ENCODE data around the gene IER2. TPM values are rescaled to one million over a fixed set of nuclear protein-coding genes. Genes with fewer than 3 reads are reported as not detected.
A peak's percentile ranks its signal among the peaks of the same experiment; 100 is the strongest.
"Not testable (repeated sequence)": the region's sequence is repeated elsewhere in the genome, so short reads cannot be mapped to it uniquely, and the experiment has no call there.

The IER2 gene
- total and polyA plus RNA-seq, 12 donors: 7.4 to 121 (median 61.8) TPM

DNA sequence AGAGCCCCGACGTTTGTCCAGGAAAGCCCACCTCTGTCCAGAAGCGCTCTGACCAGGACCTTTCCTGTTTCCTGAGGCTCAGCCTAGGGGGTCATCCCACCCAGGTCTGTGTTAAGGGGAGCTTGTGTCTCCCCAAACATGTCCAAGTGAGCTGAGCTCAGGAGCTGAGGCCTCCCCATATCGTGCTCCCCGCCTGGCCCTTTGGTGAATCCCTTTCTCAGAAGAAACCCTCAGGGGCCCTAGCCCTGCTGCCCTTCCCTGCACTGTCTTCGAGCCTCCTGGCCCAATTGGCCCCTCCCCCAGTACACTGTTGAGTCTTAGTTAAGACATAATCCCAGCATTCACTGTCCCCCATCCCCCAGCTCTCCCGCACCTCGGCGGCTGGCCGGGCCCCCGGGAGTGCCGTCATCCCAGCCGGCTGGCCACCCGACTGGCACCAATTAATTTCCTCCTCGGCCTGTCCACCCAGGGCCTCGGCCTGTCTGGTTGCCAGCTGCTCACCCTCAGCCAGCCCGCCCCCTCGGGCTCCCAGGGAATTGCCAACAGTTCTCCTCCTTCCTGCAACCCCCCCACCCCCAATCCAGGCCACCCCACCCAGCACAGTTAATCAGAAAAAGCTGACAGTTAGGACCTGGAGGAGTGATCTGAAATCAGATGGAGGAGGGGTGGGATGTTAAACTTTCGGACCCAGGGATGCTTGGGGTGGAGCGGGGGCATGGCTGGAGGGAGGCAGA lies 13.6 kb downstream of the IER2 start:
- peak; percentile 72 to 85 (median 81) for DNase-seq
- peak overlapping the region; percentile 40 to 93 (median 72) for H3K27ac ChIP-seq
- H3K4me3 ChIP-seq: peak overlapping the region in 1 of 4 donors; percentile 31
- no peaks in the 10 kb centered on the region for H3K36me3 ChIP-seq (replicated peaks in 1 of 2)
- 24 to 38% (median 27%) methylated on average over 7 to 20 of the region's 20 CpGs for WGBS, 4 donors
- no peaks in the 10 kb centered on the region for H3K9me3 ChIP-seq (replicated peaks in 1 of 3)
- peaks cover 16 to 38% of the 10 kb centered on the region in 2 donors for H3K4me1 ChIP-seq (replicated peaks in 1 of 2)
- TF ChIP-seq, protein P1, sequence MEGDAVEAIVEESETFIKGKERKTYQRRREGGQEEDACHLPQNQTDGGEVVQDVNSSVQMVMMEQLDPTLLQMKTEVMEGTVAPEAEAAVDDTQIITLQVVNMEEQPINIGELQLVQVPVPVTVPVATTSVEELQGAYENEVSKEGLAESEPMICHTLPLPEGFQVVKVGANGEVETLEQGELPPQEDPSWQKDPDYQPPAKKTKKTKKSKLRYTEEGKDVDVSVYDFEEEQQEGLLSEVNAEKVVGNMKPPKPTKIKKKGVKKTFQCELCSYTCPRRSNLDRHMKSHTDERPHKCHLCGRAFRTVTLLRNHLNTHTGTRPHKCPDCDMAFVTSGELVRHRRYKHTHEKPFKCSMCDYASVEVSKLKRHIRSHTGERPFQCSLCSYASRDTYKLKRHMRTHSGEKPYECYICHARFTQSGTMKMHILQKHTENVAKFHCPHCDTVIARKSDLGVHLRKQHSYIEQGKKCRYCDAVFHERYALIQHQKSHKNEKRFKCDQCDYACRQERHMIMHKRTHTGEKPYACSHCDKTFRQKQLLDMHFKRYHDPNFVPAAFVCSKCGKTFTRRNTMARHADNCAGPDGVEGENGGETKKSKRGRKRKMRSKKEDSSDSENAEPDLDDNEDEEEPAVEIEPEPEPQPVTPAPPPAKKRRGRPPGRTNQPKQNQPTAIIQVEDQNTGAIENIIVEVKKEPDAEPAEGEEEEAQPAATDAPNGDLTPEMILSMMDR (IDR thresholded peaks at IDR 0.05): no peak
- TF ChIP-seq POLR2A (IDR thresholded peaks at IDR 0.05): peak in 1 of 2 donors; percentile 40
- intact Hi-C loops (cut with DNase I): no loop called here
- no peaks in the 10 kb centered on the region for H3K27me3 ChIP-seq

- no peaks in the 10 kb centered on the region for H3K9me3 ChIP-seq (replicated peaks in 1 of 3)
- H3K27me3 ChIP-seq: no peaks in the 10 kb centered on the region
- peak overlapping the region in 1 of 4 donors; percentile 31 for H3K4me3 ChIP-seq
- peak overlapping the region; percentile 40 to 93 (median 72) for H3K27ac ChIP-seq
- intact Hi-C loops (cut with DNase I): no loop called here
- no peaks in the 10 kb centered on the region for H3K36me3 ChIP-seq (replicated peaks in 1 of 2)
- H3K4me1 ChIP-seq (replicated peaks in 1 of 2): peaks cover 16 to 38% of the 10 kb centered on the region in 2 donors
- 37 to 44% (median 39%) methylated on average over 14 to 19 of the region's 19 CpGs for WGBS, 4 donors
- peak in 6 of 7 donors; percentile 48 to 75 (median 58) for DNase-seq
- TF ChIP-seq, protein P1 (IDR thresholded peaks at IDR 0.05): no peak
- TF ChIP-seq POLR2A (IDR thresholded peaks at IDR 0.05): no peak
Observed at GRCh38 chr19:13164343-13165161, 14.3 kb downstream of the IER2 start.

- DNase-seq: no peak
- no peaks in the 10 kb centered on the region for H3K9me3 ChIP-seq (replicated peaks in 1 of 3)
- TF ChIP-seq POLR2A (IDR thresholded peaks at IDR 0.05): no peak
- TF ChIP-seq, protein P1 (IDR thresholded peaks at IDR 0.05): no peak
- H3K27ac ChIP-seq: peak overlapping the region in 3 of 5 donors; percentile 72 to 93 (median 87)
- peaks cover 16 to 42% of the 10 kb centered on the region in 2 donors for H3K4me1 ChIP-seq (replicated peaks in 1 of 2)
- no peak overlapping the region for H3K4me3 ChIP-seq
- no peaks in the 10 kb centered on the region for H3K36me3 ChIP-seq (replicated peaks in 1 of 2)
- WGBS, 4 donors: 84 to 88% (median 85%) methylated on average over 17 to 19 of the region's 19 CpGs
- intact Hi-C loops (cut with DNase I): no loop called here
- H3K27me3 ChIP-seq: no peaks in the 10 kb centered on the region
Observed at GRCh38 chr19:13165162-13165997, 15.2 kb downstream of the IER2 start.

- DNase-seq; H3K27ac ChIP-seq; H3K4me3 ChIP-seq; H3K36me3 ChIP-seq (replicated peaks in 1 of 2); H3K9me3 ChIP-seq (replicated peaks in 1 of 3); H3K27me3 ChIP-seq; intact Hi-C loops (cut with DNase I): not testable (repeated sequence)
- H3K4me1 ChIP-seq (replicated peaks in 1 of 2): peaks cover 16 to 42% of the 10 kb centered on the region in 2 donors
- WGBS, 4 donors: 90 to 100% (median 94%) methylated on average over 3 of the region's 3 CpGs
Observed at GRCh38 chr19:13166151-13166550, 15.9 kb downstream of the IER2 start.

All from adrenal gland (tissue), 12 donors.